ENCODE measurements around the gene SMCHD1. TPM values are rescaled to one million over a fixed set of nuclear protein-coding genes. Genes with fewer than 3 reads are reported as not detected.

The SMCHD1 gene
- total RNA-seq, 4 donors from 2014 or later, result 85.1 to 142 (median 91.7) TPM

DNA sequence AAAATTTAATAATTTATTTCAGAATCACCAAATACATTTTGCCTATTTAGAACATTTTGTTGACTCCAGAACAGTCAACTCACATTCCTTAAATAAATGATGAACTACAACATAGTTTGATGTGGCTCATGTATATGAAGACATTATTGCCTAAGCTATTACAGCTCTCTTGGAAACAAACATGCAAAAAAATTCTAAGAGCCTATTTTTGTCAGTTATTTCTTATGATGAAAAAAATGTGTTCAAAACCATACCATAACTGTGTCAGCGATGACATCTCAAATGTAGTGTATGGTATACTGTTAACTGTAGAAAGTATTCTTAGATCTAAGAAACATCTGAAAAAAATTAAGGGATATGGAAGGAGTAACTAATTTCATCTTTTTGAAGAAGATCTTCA lies 185.0 kb downstream of the SMCHD1 start:
- TF ChIP-seq, protein P1, sequence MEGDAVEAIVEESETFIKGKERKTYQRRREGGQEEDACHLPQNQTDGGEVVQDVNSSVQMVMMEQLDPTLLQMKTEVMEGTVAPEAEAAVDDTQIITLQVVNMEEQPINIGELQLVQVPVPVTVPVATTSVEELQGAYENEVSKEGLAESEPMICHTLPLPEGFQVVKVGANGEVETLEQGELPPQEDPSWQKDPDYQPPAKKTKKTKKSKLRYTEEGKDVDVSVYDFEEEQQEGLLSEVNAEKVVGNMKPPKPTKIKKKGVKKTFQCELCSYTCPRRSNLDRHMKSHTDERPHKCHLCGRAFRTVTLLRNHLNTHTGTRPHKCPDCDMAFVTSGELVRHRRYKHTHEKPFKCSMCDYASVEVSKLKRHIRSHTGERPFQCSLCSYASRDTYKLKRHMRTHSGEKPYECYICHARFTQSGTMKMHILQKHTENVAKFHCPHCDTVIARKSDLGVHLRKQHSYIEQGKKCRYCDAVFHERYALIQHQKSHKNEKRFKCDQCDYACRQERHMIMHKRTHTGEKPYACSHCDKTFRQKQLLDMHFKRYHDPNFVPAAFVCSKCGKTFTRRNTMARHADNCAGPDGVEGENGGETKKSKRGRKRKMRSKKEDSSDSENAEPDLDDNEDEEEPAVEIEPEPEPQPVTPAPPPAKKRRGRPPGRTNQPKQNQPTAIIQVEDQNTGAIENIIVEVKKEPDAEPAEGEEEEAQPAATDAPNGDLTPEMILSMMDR (IDR thresholded peaks at IDR 0.05; ENCODE audit: low read depth), result no peak

DNA sequence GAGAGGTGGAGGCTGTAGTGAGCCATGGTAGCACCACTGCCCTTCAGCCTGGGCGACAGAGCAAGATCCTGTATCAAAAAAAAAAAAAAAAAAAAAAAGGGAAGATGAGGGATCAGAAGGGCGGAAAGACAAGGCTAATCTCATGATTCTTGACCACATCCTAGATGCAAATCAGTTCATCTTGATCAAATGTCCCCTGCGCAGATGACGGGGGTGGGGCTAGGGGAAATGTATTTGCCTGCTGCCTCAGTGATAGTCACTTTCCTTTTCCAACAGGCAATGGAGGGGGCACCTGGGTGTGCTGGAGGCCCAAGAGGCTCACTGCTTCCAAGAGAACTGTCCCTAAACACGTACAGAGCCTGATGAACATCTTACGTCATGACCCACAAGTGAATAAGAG lies 187.6 kb downstream of the SMCHD1 start:
- TF ChIP-seq, protein P1 (IDR thresholded peaks at IDR 0.05; ENCODE audit: low read depth), result no peak

DNA sequence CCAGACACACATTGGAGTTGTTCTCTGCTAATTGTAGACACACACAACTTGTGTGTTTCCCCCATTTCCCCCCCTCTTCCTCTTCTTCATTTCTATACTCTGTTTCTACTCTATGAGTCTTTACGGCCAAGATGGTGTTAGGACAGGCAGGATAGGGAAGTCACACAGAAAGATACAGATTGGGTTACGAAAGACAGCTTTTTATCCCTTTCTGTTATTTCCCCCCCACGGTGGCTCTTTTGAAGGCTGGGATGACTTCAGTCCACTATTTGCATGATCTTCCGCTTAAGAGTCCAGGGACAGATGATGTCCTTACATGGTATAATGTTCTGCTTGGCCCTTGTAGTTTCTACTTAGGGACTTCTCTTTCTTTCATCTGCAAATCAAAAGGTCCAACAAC lies 189.6 kb downstream of the SMCHD1 start:
- TF ChIP-seq, protein P1 (IDR thresholded peaks at IDR 0.05; ENCODE audit: low read depth), result no peak

DNA sequence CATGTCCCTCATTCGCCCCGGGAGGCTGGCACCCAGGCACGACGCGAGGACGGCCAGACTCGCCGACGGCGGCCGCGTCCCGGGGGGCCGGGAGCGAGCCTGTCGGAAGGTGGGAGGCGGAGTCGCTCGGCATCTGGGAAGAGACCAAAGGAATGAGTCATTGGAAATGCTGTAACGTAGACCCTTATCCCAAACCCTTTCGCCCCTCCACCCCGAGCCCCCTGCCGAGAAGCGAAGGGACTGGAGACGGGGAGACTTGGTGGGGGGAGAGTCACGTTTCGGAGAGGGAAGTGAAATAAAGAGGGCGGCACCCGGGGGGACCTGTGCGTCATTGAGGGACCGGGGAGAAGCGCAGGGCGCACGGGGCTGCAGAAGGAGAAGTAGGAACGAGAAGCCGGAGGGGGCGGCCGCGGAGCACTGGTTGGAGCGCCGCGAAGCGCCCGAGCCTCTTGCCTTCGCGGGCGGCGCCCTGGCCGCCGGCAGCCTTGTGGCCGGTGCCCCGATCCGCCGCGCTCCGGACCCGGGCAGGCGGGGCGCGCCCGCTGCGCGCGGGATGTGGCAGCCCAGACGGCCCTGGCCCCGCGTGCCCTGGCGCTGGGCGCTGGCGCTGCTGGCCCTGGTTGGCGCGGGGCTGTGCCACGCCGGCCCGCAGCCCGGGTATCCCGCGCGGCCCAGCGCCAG lies 191.2 kb downstream of the SMCHD1 start, which contains the start of gene EMILIN2:
Gene EMILIN2 (plus strand): TSS at position 371 of the 681 bp plus-strand sequence. CDS start 183 bp downstream, at position 554.
- TF ChIP-seq, protein P1 (IDR thresholded peaks at IDR 0.05; ENCODE audit: low read depth), result no peak

DNA sequence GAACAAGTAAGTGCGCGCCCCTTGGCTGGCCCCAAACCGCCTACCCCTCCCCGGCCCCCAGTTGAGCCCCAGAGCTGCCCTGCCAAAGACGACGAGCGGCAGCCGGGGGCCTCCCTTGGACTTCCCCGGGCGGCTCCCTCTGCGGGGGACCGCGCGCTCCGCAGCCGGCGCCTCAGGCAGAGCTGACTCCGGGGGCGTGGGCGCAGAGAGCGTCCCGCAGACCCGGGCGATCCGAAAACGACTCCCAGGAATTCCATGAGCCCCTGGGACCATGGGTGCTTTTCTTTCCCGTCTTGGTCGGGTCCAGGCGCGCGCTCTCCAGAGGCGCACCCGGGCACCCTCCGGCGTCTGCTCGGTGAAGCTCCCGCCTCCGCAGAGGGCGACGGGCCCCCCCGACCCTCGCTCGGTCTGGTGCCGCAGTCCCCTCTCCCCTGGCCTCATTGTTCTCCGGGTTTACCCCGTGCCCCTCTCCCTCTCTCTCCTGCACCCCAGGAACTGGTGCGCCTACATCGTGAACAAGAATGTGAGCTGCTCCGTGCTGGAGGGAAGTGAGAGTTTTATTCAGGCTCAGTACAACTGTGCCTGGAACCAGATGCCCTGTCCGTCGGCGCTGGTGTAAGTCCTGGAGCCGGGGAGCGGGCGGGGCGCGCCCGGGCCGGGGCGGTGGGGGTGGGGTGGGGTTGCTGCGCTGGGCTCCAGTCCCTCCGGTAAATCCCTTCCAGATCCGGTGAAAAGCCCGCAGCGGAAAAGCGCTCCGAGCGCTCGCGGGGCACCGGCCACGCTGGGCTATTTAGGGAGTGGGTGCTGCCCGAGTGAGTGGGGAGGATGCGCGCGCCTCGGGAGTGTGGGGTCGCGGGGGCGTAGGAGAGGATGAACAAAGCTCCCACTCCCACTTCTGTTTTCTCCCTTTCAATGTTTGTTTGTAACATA lies 192.1 kb downstream of the SMCHD1 start:
- TF ChIP-seq, protein P1 (IDR thresholded peaks at IDR 0.05; ENCODE audit: low read depth), result no peak

DNA sequence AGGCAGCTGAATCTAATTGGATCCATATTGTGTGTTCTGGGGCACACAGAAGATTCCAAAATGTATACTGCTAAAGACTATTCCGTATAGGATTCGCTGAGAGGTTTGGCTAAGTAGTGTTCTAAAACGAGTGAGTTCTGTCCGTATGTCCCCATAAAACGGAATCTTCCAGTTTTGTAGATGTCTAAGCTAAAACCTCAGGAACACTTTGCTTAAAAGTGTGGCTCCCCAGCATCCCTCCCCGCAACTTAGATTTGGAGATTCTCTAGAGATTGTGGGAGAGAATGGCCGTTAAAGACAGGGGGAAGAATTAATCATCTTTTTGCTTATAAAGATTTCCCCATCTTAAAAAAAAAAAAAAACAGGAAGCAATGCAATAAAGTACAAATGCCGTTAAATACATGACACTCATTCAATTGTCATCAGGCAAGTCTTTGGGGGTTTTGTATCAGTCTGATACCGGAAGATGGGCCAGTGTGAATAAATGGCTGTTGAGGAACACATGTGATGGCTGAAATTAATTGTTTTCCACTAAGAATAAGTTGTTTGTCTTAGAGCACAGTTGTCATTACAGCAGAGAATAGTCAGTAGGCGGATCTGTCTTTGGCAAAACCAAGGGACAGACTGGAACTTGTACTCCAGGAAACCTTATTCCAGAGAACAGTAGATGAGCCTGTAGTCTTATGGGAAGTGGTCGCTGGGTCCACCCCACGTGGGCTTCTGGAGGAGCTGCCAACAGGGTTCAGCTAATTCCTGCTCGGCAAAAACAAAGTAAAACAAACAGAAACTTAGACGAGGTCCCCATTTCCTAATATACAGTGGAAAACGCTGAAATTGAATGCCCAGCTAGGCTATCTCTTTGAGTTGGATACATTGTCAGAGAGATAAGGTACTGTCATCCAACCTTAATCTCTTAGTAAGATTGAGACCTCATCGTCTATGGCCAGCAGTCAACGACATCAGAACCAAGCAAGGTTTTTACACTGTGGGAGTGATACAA lies 193.0 kb downstream of the SMCHD1 start:
- TF ChIP-seq, protein P1 (IDR thresholded peaks at IDR 0.05; ENCODE audit: low read depth), result no peak

Measured in subcutaneous adipose tissue (tissue), 4 donors.